HCT116 (cell line): ENCODE results near the gene PSTPIP1. TPM values are rescaled to one million over a fixed set of nuclear protein-coding genes. Genes with fewer than 3 reads are reported as not detected.

Experiments
- ATAC-seq: fragments of 200-7000 bp; cut with Tn5 transposase; 2 replicates; pipeline ENCODE4 v1.9.1; 2020; ENCODE audit warnings: mild to moderate bottlenecking, moderate library complexity
- BruUV-seq: library from RNA; stranded (reverse); fragments of 400-500 nt; replicated peaks from 2 replicates; lab custom pipeline; 2021; lab: Mats Ljungman, UMichigan
- CTCF ChIA-PET: fragments of 300-600 bp; sonication (Branson Sonifier 250); formaldehyde crosslinking; loops from one replicate; lab custom pipeline; 2021; ENCODE audit warnings: antibody characterized with exemption; lab: Charles Lee
- POLR2A ChIA-PET: fragments of 300-600, 350-600 bp; sonication (Branson Sonifier 250); formaldehyde crosslinking; loops from one replicate; lab custom pipeline; 2021; ENCODE audit warnings: antibody characterized with exemption; lab: Charles Lee
- RAD21 ChIA-PET, 2 experiments: fragments of 300-600 bp; sonication (Branson Sonifier 250); formaldehyde crosslinking; loops; one replicate each; lab custom pipeline; 2023; ENCODE audit warnings: low total read pairs in 2 of 2; ENCODE audit not compliant: uncharacterized antibody in 2 of 2, unreplicated experiment in 2 of 2, low non-redundant PET in 1 of 2; lab: Charles Lee
- DNase-seq: peaks from one replicate; pipeline ENCODE4 v3.0.0-alpha.2; 2010; ENCODE audit warnings: low read depth, low spot score
- H2AFZ ChIP-seq: fragments of 200-600 bp; shearing (Covaris generic), sonication (generic); 2 replicates; pipeline ENCODE4 v1.6.1; 2017; ENCODE audit warnings: low read depth, mixed run types, mixed read lengths, antibody characterized with exemption, low read length; ENCODE audit not compliant: poor library complexity, severe bottlenecking
- H3K27ac ChIP-seq: 2 replicates; pipeline ENCODE4 v1.5.1; 2012; ENCODE audit warnings: low read depth, low read length
- H3K27me3 ChIP-seq: fragments of 200-600 bp; sonication (generic); 2 replicates; pipeline ENCODE4 v1.6.1; 2016; ENCODE audit warnings: mixed run types, low read length, mixed read lengths; ENCODE audit not compliant: insufficient read depth
- H3K36me3 ChIP-seq, 2 experiments: fragments of 200-500 bp in 1 of 2; fragments of 200-600 bp in 1 of 2; sonication (Bioruptor generic) in 1 of 2; sonication (generic) in 1 of 2; 2 replicates each; pipeline versions ENCODE4 v1.5.1 to v1.6.1; 2014 to 2016; ENCODE audit warnings: low read length in 2 of 2, inconsistent platforms in 1 of 2, mixed read lengths in 1 of 2, mixed run types in 1 of 2; ENCODE audit not compliant: insufficient read depth in 2 of 2, control insufficient read depth in 1 of 2
- H3K4me1 ChIP-seq, 2 experiments: fragments of 200-600 bp in 1 of 2; sonication (generic) in 1 of 2; 2 replicates each; pipeline versions ENCODE4 v1.5.1 to v1.6.1; 2012 to 2017; ENCODE audit warnings: low read length in 2 of 2, inconsistent platforms in 1 of 2, mild to moderate bottlenecking in 1 of 2, mixed read lengths in 1 of 2, mixed run types in 1 of 2, moderate library complexity in 1 of 2; ENCODE audit not compliant: insufficient read depth in 2 of 2, control insufficient read depth in 1 of 2
- H3K4me2 ChIP-seq: fragments of 200-600 bp; sonication (generic); 2 replicates; pipeline ENCODE4 v1.6.1; 2017; ENCODE audit warnings: mixed run types, low read length, mixed read lengths
- H3K4me3 ChIP-seq, 2 experiments: fragments of 200-600 bp in 1 of 2; sonication (generic) in 1 of 2; replicated peaks in 1 of 2; 2 replicates each; pipeline ENCODE4 v1.5.1; 2011 to 2016; ENCODE audit warnings: low read length in 2 of 2, control low read depth in 1 of 2, low read depth in 1 of 2, mild to moderate bottlenecking in 1 of 2, mixed read lengths in 1 of 2, mixed run types in 1 of 2
- H3K79me2 ChIP-seq: fragments of 200-600 bp; sonication (generic); 2 replicates; pipeline ENCODE4 v1.6.1; 2017; ENCODE audit warnings: mild to moderate bottlenecking, mixed run types, low read length, moderate library complexity, mixed read lengths; ENCODE audit not compliant: insufficient read depth
- H3K9ac ChIP-seq: fragments of 200-600 bp; sonication (generic); 2 replicates; pipeline ENCODE4 v1.6.1; 2016; ENCODE audit warnings: low read length, mixed read lengths
- H3K9me2 ChIP-seq: fragments of 200-600 bp; sonication (generic), shearing (Covaris generic); 2 replicates; pipeline ENCODE4 v1.6.1; 2017; ENCODE audit warnings: mixed run types, mild to moderate bottlenecking, moderate library complexity; ENCODE audit not compliant: insufficient read depth
- H3K9me3 ChIP-seq, 2 experiments: fragments of 200-500 bp in 1 of 2; fragments of 200-600 bp in 1 of 2; sonication (Bioruptor generic) in 1 of 2; sonication (generic) in 1 of 2; 2 replicates each; pipeline ENCODE4 v1.6.1; 2014 to 2017; ENCODE audit warnings: low read length in 2 of 2, mixed read lengths in 2 of 2, inconsistent platforms in 1 of 2, low read depth in 1 of 2, mild to moderate bottlenecking in 1 of 2, mixed run types in 1 of 2, moderate library complexity in 1 of 2; ENCODE audit not compliant: control insufficient read depth in 1 of 2, insufficient read depth in 1 of 2
- H4K20me1 ChIP-seq: fragments of 200-600 bp; sonication (generic), shearing (Covaris generic); 2 replicates; pipeline ENCODE4 v1.6.1; 2017; ENCODE audit warnings: mixed run types, mild to moderate bottlenecking, moderate library complexity; ENCODE audit not compliant: insufficient read depth
- CBX3 ChIP-seq: IDR thresholded peaks from 2 replicates; pipeline ENCODE4 v1.6.1; 2012; ENCODE audit warnings: low read depth
- CEBPB ChIP-seq: IDR thresholded peaks from 2 replicates; pipeline ENCODE4 v1.6.1; 2012; ENCODE audit warnings: low read depth
- EGR1 ChIP-seq: IDR thresholded peaks from 2 replicates; pipeline ENCODE4 v1.6.1; 2012; ENCODE audit warnings: low read depth
- ELF1 ChIP-seq: IDR thresholded peaks from 2 replicates; pipeline ENCODE4 v1.6.1; 2012; ENCODE audit warnings: low read depth, borderline replicate concordance
- EZH2 ChIP-seq: fragments of 200-600 bp; sonication (generic); IDR thresholded peaks from 2 replicates; pipeline ENCODE4 v1.6.1; 2017; ENCODE audit warnings: antibody characterized with exemption, mixed run types
- FOSL1 ChIP-seq: IDR thresholded peaks from 2 replicates; pipeline ENCODE4 v1.6.1; 2012; ENCODE audit warnings: low read depth
- JUND ChIP-seq: IDR thresholded peaks from 2 replicates; pipeline ENCODE4 v1.6.1; 2012
- POLR2A ChIP-seq: IDR thresholded peaks from 2 replicates; pipeline ENCODE4 v1.7.0; 2011; ENCODE audit warnings: borderline replicate concordance; ENCODE audit not compliant: insufficient read depth, insufficient read length; ENCODE audit errors: extremely low read depth
- RAD21 ChIP-seq: IDR thresholded peaks from 2 replicates; pipeline ENCODE4 v1.6.1; 2012; ENCODE audit warnings: low read depth, mild to moderate bottlenecking
- SIN3A ChIP-seq: IDR thresholded peaks from 2 replicates; pipeline ENCODE4 v1.6.1; 2012; ENCODE audit warnings: low read depth
- SP1 ChIP-seq: IDR thresholded peaks from 2 replicates; pipeline ENCODE4 v1.6.1; 2012; ENCODE audit warnings: low read depth
- SRF ChIP-seq: IDR thresholded peaks from 2 replicates; pipeline ENCODE4 v1.6.1; 2012; ENCODE audit warnings: low read depth
- TCF7L2 ChIP-seq: IDR thresholded peaks from 2 replicates; pipeline ENCODE4 v1.7.0; 2011; ENCODE audit warnings: borderline replicate concordance, inconsistent platforms; ENCODE audit not compliant: insufficient read depth, insufficient read length; ENCODE audit errors: extremely low read depth
- YY1 ChIP-seq: IDR thresholded peaks from 2 replicates; pipeline ENCODE4 v1.6.1; 2011; ENCODE audit warnings: low read length, low read depth, moderate library complexity, mild to moderate bottlenecking; ENCODE audit not compliant: insufficient replicate concordance; ENCODE audit errors: extremely low read depth
- ZNF274 ChIP-seq: fragments of 200-500 bp; sonication (Bioruptor generic); IDR thresholded peaks from 2 replicates; pipeline ENCODE4 v1.6.1; 2014; ENCODE audit warnings: mild to moderate bottlenecking, low read depth, low read length, inconsistent platforms
- intact Hi-C: fragments of 100-400 bp; cut with micrococcal nuclease; formaldehyde crosslinking; loops from 2 replicates; pipeline ENCODE4 v1.10.0; 2022
- total RNA-seq: library from RNA; stranded (reverse); gene quantifications from one replicate; pipeline ENCODE4 v1.2.1, GENCODE V29; 2021; ENCODE audit not compliant: unreplicated experiment
- TF ChIP-seq, protein P1 (sequence below): IDR thresholded peaks from 2 replicates; pipeline ENCODE4 v1.6.1; 2011; ENCODE audit warnings: mild to moderate bottlenecking, low read length, moderate library complexity; ENCODE audit not compliant: insufficient replicate concordance; ENCODE audit errors: extremely low read depth
- TF ChIP-seq, protein P2 (sequence below): IDR thresholded peaks from 2 replicates; pipeline ENCODE4 v1.6.1; 2012
- TF ChIP-seq, protein P3 (sequence below): IDR thresholded peaks from 2 replicates; pipeline ENCODE4 v1.6.1; 2012
- TF ChIP-seq, protein P4 (sequence below): IDR thresholded peaks from 2 replicates; pipeline ENCODE4 v1.6.1; 2012; ENCODE audit warnings: low read depth
- TF ChIP-seq, protein P5 (sequence below), 3 experiments: fragments of 200-600 bp in 1 of 3; sonication (generic) in 1 of 3; IDR thresholded peaks in 2 of 3; conservative IDR thresholded peaks in 1 of 3; 2 replicates each; pipeline ENCODE4 v1.5.1; 2012 to 2017; ENCODE audit warnings: low read depth in 2 of 3, low read length in 2 of 3, antibody characterized with exemption in 1 of 3, borderline replicate concordance in 1 of 3, control low read depth in 1 of 3, mild to moderate bottlenecking in 1 of 3, mixed read lengths in 1 of 3, mixed run types in 1 of 3, moderate library complexity in 1 of 3; ENCODE audit not compliant: insufficient read depth in 1 of 3

The PSTPIP1 gene
- total RNA-seq, 1 experiment from 2014 or later = 0.79 TPM

DNA sequence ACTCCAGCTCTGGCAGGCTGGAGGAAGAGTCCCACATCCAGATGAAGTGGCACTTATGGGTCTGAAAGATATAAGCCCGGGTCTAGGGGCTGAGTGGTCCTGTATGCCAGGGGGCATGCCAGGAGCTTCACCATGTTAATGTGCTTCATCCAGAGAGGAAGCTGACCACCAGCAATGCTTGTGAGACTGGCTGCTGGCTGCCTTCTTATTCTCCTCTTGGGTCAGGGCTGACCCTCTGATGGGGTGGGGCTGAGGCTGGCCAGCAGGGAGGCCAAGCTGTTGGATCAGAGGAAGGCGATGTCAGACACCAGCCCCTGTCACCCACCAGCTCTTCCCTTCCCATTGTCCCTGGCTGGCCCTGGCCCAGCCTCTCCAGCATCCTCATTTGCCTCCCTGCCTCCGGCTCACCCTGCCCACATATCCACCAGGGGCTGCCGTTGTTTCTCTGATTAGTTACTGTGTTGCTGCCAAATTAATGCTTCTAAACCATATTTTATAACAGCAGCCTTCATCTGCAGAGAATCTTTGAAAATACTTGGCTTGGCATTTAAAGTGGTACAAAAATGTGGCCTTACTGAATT is 20.4 kb upstream of the PSTPIP1 start (continued):
- TF ChIP-seq, protein P1, sequence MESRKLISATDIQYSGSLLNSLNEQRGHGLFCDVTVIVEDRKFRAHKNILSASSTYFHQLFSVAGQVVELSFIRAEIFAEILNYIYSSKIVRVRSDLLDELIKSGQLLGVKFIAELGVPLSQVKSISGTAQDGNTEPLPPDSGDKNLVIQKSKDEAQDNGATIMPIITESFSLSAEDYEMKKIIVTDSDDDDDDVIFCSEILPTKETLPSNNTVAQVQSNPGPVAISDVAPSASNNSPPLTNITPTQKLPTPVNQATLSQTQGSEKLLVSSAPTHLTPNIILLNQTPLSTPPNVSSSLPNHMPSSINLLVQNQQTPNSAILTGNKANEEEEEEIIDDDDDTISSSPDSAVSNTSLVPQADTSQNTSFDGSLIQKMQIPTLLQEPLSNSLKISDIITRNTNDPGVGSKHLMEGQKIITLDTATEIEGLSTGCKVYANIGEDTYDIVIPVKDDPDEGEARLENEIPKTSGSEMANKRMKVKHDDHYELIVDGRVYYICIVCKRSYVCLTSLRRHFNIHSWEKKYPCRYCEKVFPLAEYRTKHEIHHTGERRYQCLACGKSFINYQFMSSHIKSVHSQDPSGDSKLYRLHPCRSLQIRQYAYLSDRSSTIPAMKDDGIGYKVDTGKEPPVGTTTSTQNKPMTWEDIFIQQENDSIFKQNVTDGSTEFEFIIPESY = no peak
- no peak for TF ChIP-seq POLR2A

DNA sequence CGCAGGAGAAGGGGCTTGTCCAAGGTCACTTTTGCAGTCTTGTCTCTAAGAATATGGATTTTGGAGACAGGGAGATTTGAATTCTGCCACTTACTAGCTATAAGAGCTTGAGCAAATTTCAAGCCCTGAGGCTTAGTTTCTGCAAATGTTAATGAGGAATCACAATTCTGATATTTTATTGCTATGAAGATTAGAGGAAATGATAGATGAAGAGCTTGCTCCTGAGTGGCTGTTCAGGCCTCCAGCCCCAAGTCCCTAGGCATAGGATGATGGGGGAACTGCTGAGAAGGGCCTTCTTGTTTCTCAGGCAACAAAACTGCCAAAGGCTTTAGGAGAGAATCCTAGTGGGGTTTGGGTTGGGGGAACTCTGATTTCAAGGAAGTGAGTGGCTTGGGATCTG is 18.8 kb upstream of the PSTPIP1 start:
- CTCF ChIA-PET = no interaction called here
- H3K4me1 ChIP-seq = no peaks in the 10 kb centered on the region
- intact Hi-C loops = no loop called here
- TF ChIP-seq CBX3 (no peak), RAD21 (no peak), SRF (no peak), EZH2 (no peak), ZNF274 (no peak), SIN3A (no peak), YY1 (no peak), EGR1 (no peak), CEBPB (no peak), SP1 (no peak), JUND (no peak), FOSL1 (no peak), ELF1 (no peak), TCF7L2 (no peak)
- TF ChIP-seq, protein P2, sequence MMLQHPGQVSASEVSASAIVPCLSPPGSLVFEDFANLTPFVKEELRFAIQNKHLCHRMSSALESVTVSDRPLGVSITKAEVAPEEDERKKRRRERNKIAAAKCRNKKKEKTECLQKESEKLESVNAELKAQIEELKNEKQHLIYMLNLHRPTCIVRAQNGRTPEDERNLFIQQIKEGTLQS = no peak
- TF ChIP-seq, protein P3, sequence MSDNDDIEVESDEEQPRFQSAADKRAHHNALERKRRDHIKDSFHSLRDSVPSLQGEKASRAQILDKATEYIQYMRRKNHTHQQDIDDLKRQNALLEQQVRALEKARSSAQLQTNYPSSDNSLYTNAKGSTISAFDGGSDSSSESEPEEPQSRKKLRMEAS = no peak
- TF ChIP-seq, protein P4, sequence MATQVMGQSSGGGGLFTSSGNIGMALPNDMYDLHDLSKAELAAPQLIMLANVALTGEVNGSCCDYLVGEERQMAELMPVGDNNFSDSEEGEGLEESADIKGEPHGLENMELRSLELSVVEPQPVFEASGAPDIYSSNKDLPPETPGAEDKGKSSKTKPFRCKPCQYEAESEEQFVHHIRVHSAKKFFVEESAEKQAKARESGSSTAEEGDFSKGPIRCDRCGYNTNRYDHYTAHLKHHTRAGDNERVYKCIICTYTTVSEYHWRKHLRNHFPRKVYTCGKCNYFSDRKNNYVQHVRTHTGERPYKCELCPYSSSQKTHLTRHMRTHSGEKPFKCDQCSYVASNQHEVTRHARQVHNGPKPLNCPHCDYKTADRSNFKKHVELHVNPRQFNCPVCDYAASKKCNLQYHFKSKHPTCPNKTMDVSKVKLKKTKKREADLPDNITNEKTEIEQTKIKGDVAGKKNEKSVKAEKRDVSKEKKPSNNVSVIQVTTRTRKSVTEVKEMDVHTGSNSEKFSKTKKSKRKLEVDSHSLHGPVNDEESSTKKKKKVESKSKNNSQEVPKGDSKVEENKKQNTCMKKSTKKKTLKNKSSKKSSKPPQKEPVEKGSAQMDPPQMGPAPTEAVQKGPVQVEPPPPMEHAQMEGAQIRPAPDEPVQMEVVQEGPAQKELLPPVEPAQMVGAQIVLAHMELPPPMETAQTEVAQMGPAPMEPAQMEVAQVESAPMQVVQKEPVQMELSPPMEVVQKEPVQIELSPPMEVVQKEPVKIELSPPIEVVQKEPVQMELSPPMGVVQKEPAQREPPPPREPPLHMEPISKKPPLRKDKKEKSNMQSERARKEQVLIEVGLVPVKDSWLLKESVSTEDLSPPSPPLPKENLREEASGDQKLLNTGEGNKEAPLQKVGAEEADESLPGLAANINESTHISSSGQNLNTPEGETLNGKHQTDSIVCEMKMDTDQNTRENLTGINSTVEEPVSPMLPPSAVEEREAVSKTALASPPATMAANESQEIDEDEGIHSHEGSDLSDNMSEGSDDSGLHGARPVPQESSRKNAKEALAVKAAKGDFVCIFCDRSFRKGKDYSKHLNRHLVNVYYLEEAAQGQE = no peak
- TF ChIP-seq, protein P5, sequence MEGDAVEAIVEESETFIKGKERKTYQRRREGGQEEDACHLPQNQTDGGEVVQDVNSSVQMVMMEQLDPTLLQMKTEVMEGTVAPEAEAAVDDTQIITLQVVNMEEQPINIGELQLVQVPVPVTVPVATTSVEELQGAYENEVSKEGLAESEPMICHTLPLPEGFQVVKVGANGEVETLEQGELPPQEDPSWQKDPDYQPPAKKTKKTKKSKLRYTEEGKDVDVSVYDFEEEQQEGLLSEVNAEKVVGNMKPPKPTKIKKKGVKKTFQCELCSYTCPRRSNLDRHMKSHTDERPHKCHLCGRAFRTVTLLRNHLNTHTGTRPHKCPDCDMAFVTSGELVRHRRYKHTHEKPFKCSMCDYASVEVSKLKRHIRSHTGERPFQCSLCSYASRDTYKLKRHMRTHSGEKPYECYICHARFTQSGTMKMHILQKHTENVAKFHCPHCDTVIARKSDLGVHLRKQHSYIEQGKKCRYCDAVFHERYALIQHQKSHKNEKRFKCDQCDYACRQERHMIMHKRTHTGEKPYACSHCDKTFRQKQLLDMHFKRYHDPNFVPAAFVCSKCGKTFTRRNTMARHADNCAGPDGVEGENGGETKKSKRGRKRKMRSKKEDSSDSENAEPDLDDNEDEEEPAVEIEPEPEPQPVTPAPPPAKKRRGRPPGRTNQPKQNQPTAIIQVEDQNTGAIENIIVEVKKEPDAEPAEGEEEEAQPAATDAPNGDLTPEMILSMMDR (IDR thresholded peaks at IDR 0.05 in 2 of 3, conservative IDR thresholded peaks at IDR 0.05 in 1 of 3; ENCODE audit: borderline replicate concordance in 1 of 3, insufficient read depth in 1 of 3, low read depth in 2 of 3, low read length in 2 of 3) = no peak
- TF ChIP-seq, all 23 proteins: peak for 0
- no peak overlapping the region for H3K9ac ChIP-seq
- H3K9me2 ChIP-seq = no peaks in the 10 kb centered on the region
- ChIA-PET RAD21 (no interaction called here), POLR2A (no interaction called here)
- no TSS peak for BruUV-seq
- no peak overlapping the region for H2AFZ ChIP-seq
- 0 out of 2 replicates have a peak, but pooled peaks cover 2% of the 10 kb centered on the region for H3K27me3 ChIP-seq
- H3K79me2 ChIP-seq = no peaks in the 10 kb centered on the region
- ATAC-seq (no peak), DNase-seq (no peak)
- H3K27ac ChIP-seq = no peak overlapping the region
- H3K4me3 ChIP-seq = no peak overlapping the region
- H3K36me3 ChIP-seq = no peaks in the 10 kb centered on the region
- H3K4me2 ChIP-seq = no peak overlapping the region
- H4K20me1 ChIP-seq = no peaks in the 10 kb centered on the region
- no peaks in the 10 kb centered on the region for H3K9me3 ChIP-seq
